Progenitor cell of endocrine pancreas (in vitro differentiated cells): ENCODE data around the gene PCDH11X. TPM values are rescaled to one million over a fixed set of nuclear protein-coding genes. Genes with fewer than 3 reads are reported as not detected.
"Not testable (repeated sequence)": the region's sequence is repeated elsewhere in the genome, so short reads cannot be mapped to it uniquely, and the experiment has no call there.

Source experiments
- DNase-seq: peaks from one replicate; pipeline ENCODE4 v3.0.0; 2021; ENCODE audit warnings: low spot score; ENCODE audit not compliant: unreplicated experiment
- H3K27ac Mint-ChIP-seq: 2 replicates; pipeline ENCODE4 v1.8.0; 2021; ENCODE audit warnings: mild to moderate bottlenecking, moderate library complexity, mixed read lengths
- H3K27me3 Mint-ChIP-seq: 2 replicates; pipeline ENCODE4 v1.8.0; 2021; ENCODE audit warnings: mixed read lengths
- H3K36me3 Mint-ChIP-seq: 2 replicates; pipeline ENCODE4 v1.8.0; 2022; ENCODE audit warnings: mixed read lengths; ENCODE audit not compliant: insufficient read depth
- H3K4me1 Mint-ChIP-seq: 2 replicates; pipeline ENCODE4 v1.8.0; 2021; ENCODE audit warnings: low read depth, mixed read lengths
- H3K4me3 Mint-ChIP-seq: 2 replicates; pipeline ENCODE4 v1.8.0; 2021; ENCODE audit warnings: low read depth, mild to moderate bottlenecking, moderate library complexity, mixed read lengths
- H3K9me3 Mint-ChIP-seq: 2 replicates; pipeline ENCODE4 v1.8.0; 2021; ENCODE audit warnings: low read depth, mixed read lengths
- total RNA-seq: library from RNA; stranded (reverse); gene quantifications from 2 replicates; pipeline ENCODE4 v1.2.1, GENCODE V29; 2021

PCDH11X gene
- total RNA-seq, 1 donor from 2014 or later, result 1.0 TPM

DNA sequence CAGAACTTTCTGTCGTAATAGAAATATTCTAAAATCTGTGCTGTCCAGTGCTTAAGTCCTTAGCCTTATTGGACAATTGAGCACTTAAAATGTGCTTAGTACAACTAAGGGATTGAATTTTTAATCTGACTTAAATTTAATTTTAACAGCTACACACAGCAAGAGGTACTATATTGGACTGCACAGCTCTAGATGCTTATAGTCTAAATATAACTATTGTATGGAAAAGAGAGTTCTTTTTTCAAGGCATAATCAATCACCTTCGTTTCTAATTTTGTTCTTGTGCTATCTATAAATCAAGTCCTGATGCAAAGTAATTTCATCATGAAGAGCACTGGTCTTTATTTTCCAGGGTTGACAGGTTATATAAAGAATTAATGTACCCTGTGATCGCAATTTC, 38.4 kb downstream of the PCDH11X start:
- H3K4me3 Mint-ChIP-seq, H3K27ac Mint-ChIP-seq, DNase-seq, H3K36me3 Mint-ChIP-seq, H3K4me1 Mint-ChIP-seq, H3K27me3 Mint-ChIP-seq, H3K9me3 Mint-ChIP-seq: not testable (repeated sequence)

DNA sequence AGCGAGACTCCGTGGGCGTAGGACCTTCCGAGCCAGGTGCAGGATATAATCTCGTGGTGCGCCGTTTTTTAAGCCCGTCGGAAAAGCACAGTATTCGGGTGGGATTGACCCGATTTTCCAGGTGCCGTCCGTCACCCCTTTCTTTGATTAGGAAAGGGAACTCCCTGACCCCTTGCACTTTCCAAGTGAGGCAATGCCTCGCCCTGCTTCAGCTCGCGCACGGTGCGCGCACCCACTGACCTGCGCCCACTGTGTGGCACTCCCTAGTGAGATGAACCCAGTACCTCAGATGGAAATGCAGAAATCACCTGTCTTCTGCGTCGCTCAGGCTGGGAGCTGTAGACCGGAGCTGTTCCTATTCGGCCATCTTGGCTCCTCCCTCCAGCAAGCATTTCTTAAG, 46.1 kb downstream of the PCDH11X start:
- not testable (repeated sequence) for H3K4me3 Mint-ChIP-seq, H3K4me1 Mint-ChIP-seq, H3K27me3 Mint-ChIP-seq, H3K27ac Mint-ChIP-seq, H3K36me3 Mint-ChIP-seq, DNase-seq, H3K9me3 Mint-ChIP-seq
